ENCODE results near the gene IRF5.

DNA sequence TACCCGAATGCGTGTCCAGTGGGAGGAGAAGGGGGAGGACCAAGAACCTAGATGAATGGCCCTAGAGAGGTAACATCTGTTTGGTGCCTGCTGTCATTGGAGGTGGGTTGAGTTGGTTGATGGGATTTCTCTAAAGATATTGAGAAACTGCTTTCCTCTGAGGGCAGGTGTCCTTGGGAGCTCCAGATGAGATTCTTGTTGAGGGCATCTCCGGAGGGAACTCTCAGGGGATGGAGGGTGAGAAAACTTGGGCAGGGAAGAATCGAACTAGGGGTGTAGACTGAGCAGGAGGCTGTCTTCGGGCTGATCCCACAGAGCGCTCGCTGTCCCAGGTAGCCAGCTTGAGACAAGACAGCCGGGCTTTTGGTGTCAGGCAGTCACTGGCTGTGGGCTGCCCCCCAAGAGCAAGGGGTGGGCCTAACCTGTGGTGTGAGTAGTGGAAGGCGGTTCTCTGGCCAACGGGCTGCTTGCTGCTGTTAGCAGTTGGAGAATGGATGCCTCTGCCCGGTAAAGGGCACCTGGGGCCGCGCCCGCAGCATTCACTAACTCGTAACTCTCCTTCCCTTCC, 3.7 kb downstream of the IRF5 start:
- TF ChIP-seq, protein P1, sequence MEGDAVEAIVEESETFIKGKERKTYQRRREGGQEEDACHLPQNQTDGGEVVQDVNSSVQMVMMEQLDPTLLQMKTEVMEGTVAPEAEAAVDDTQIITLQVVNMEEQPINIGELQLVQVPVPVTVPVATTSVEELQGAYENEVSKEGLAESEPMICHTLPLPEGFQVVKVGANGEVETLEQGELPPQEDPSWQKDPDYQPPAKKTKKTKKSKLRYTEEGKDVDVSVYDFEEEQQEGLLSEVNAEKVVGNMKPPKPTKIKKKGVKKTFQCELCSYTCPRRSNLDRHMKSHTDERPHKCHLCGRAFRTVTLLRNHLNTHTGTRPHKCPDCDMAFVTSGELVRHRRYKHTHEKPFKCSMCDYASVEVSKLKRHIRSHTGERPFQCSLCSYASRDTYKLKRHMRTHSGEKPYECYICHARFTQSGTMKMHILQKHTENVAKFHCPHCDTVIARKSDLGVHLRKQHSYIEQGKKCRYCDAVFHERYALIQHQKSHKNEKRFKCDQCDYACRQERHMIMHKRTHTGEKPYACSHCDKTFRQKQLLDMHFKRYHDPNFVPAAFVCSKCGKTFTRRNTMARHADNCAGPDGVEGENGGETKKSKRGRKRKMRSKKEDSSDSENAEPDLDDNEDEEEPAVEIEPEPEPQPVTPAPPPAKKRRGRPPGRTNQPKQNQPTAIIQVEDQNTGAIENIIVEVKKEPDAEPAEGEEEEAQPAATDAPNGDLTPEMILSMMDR (IDR thresholded peaks at IDR 0.05) = no peak
- TF ChIP-seq NR2C2 (CRISPR knock-in tag; IDR thresholded peaks at IDR 0.05) (no peak), FOXP1 (CRISPR knock-in tag; IDR thresholded peaks at IDR 0.05; ENCODE audit: borderline replicate concordance) (no peak), TP53 (CRISPR knock-in tag; IDR thresholded peaks at IDR 0.05) (no peak)
- TF ChIP-seq, protein P2, sequence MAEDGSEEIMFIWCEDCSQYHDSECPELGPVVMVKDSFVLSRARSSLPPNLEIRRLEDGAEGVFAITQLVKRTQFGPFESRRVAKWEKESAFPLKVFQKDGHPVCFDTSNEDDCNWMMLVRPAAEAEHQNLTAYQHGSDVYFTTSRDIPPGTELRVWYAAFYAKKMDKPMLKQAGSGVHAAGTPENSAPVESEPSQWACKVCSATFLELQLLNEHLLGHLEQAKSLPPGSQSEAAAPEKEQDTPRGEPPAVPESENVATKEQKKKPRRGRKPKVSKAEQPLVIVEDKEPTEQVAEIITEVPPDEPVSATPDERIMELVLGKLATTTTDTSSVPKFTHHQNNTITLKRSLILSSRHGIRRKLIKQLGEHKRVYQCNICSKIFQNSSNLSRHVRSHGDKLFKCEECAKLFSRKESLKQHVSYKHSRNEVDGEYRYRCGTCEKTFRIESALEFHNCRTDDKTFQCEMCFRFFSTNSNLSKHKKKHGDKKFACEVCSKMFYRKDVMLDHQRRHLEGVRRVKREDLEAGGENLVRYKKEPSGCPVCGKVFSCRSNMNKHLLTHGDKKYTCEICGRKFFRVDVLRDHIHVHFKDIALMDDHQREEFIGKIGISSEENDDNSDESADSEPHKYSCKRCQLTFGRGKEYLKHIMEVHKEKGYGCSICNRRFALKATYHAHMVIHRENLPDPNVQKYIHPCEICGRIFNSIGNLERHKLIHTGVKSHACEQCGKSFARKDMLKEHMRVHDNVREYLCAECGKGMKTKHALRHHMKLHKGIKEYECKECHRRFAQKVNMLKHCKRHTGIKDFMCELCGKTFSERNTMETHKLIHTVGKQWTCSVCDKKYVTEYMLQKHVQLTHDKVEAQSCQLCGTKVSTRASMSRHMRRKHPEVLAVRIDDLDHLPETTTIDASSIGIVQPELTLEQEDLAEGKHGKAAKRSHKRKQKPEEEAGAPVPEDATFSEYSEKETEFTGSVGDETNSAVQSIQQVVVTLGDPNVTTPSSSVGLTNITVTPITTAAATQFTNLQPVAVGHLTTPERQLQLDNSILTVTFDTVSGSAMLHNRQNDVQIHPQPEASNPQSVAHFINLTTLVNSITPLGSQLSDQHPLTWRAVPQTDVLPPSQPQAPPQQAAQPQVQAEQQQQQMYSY (CRISPR knock-in tag; IDR thresholded peaks at IDR 0.05) = no peak
- TF ChIP-seq, protein P3, sequence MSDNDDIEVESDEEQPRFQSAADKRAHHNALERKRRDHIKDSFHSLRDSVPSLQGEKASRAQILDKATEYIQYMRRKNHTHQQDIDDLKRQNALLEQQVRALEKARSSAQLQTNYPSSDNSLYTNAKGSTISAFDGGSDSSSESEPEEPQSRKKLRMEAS (CRISPR knock-in tag; IDR thresholded peaks at IDR 0.05) = no peak
- TF ChIP-seq, protein P4, sequence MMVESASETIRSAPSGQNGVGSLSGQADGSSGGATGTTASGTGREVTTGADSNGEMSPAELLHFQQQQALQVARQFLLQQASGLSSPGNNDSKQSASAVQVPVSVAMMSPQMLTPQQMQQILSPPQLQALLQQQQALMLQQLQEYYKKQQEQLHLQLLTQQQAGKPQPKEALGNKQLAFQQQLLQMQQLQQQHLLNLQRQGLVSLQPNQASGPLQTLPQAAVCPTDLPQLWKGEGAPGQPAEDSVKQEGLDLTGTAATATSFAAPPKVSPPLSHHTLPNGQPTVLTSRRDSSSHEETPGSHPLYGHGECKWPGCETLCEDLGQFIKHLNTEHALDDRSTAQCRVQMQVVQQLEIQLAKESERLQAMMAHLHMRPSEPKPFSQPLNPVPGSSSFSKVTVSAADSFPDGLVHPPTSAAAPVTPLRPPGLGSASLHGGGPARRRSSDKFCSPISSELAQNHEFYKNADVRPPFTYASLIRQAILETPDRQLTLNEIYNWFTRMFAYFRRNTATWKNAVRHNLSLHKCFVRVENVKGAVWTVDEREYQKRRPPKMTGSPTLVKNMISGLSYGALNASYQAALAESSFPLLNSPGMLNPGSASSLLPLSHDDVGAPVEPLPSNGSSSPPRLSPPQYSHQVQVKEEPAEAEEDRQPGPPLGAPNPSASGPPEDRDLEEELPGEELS (CRISPR knock-in tag; IDR thresholded peaks at IDR 0.05) = no peak
- TF ChIP-seq, protein P5, sequence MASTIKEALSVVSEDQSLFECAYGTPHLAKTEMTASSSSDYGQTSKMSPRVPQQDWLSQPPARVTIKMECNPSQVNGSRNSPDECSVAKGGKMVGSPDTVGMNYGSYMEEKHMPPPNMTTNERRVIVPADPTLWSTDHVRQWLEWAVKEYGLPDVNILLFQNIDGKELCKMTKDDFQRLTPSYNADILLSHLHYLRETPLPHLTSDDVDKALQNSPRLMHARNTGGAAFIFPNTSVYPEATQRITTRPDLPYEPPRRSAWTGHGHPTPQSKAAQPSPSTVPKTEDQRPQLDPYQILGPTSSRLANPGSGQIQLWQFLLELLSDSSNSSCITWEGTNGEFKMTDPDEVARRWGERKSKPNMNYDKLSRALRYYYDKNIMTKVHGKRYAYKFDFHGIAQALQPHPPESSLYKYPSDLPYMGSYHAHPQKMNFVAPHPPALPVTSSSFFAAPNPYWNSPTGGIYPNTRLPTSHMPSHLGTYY (CRISPR knock-in tag; IDR thresholded peaks at IDR 0.05) = no peak
